A549 (cell line): Measurements from ENCODE around the gene TRIM29. TPM values are rescaled to one million over a fixed set of nuclear protein-coding genes. Genes with fewer than 3 reads are reported as not detected.

ENCODE experiments used
- ATAC-seq, 2 experiments: fragments of 200-7000 bp in 1 of 2; fragments of >200 bp in 1 of 2; cut with Nextera tagmentation in 1 of 2; cut with Tn5 transposase in 1 of 2; 3 replicates each; pipeline versions ENCODE4 v1.8.0 to v1.9.1; 2018 to 2020; ENCODE audit warnings: mild to moderate bottlenecking in 1 of 2, moderate library complexity in 1 of 2
- CTCF ChIA-PET: fragments of 300-600 bp; sonication (Branson Sonifier 250); formaldehyde crosslinking; extraction: SDS; loops from one replicate; lab custom pipeline; 2021; ENCODE audit warnings: antibody characterized with exemption, inconsistent platforms; lab: Yijun Ruan, JAX
- POLR2A ChIA-PET: fragments of 350-600 bp; formaldehyde crosslinking; extraction: SDS; loops from one replicate; lab custom pipeline; 2021; ENCODE audit warnings: antibody characterized with exemption, inconsistent platforms; lab: Yijun Ruan, JAX
- DNase-seq, 2 experiments: peaks; one replicate each; pipeline versions ENCODE4 v3.0.0 to v3.0.0-alpha.2; 2011 to 2016; ENCODE audit warnings: low read depth in 1 of 2, low spot score in 1 of 2
- FAIRE-seq: peaks from 2 replicates; lab custom pipeline; 2011; peaks lifted over from hg19 to GRCh38; lab: Jason Lieb, UNC
- H3K27ac ChIP-seq, 2 experiments: fragments of >200 bp; sonication (Bioruptor Twin); formaldehyde crosslinking; 3 replicates each; pipeline ENCODE4 v1.5.1; 2016 to 2017
- H3K4me1 ChIP-seq: fragments of >200 bp; sonication (Bioruptor Twin); formaldehyde crosslinking; 3 replicates; pipeline ENCODE4 v1.6.1; 2016
- H3K4me2 ChIP-seq: fragments of >200 bp; sonication (Bioruptor Twin); formaldehyde crosslinking; 3 replicates; pipeline ENCODE4 v1.6.1; 2016
- H3K4me3 ChIP-seq: fragments of >200 bp; sonication (Bioruptor Twin); formaldehyde crosslinking; 3 replicates; pipeline ENCODE4 v1.5.1; 2016
- H3K9me3 ChIP-seq: fragments of >200 bp; sonication (Bioruptor Twin); formaldehyde crosslinking; 3 replicates; pipeline ENCODE4 v1.6.1; 2016
- CBX2 ChIP-seq: fragments of 200-600 bp; sonication (generic); IDR thresholded peaks from 2 replicates; pipeline ENCODE4 v1.6.1; 2016; ENCODE audit warnings: low read depth, mild to moderate bottlenecking, borderline replicate concordance
- CBX8 ChIP-seq: fragments of 200-600 bp; sonication (generic); IDR thresholded peaks from 2 replicates; pipeline ENCODE4 v1.6.1; 2016
- CHD4 ChIP-seq: fragments of 200-600 bp; sonication (generic); IDR thresholded peaks from 2 replicates; pipeline ENCODE4 v1.6.1; 2016; ENCODE audit warnings: antibody characterized with exemption, mild to moderate bottlenecking, borderline replicate concordance
- EHMT2 ChIP-seq: fragments of 200-600 bp; sonication (generic); IDR thresholded peaks from 2 replicates; pipeline ENCODE4 v1.6.1; 2016; ENCODE audit warnings: antibody characterized with exemption, low read depth, mild to moderate bottlenecking, moderate library complexity
- EP300 ChIP-seq, 2 experiments: fragments of >200 bp; sonication (Bioruptor Twin); formaldehyde crosslinking; IDR thresholded peaks; 2 replicates in 1 of 2; 3 replicates in 1 of 2; pipeline ENCODE4 v1.6.1; 2016 to 2017
- ESRRA ChIP-seq: fragments of 150-350 bp; IDR thresholded peaks from 2 replicates; pipeline ENCODE4 v1.6.1; 2014; ENCODE audit warnings: mild to moderate bottlenecking, low read length, borderline replicate concordance
- FOSB ChIP-seq: fragments of 250-450 bp; sonication (Bioruptor Pico); IDR thresholded peaks from 2 replicates; pipeline ENCODE4 v1.5.0; 2020; ENCODE audit warnings: mild to moderate bottlenecking, moderate library complexity
- FOSL2 ChIP-seq, 2 experiments: fragments of 450-650 bp in 1 of 2; fragments of >200 bp in 1 of 2; sonication (Bioruptor Twin) in 1 of 2; formaldehyde crosslinking; IDR thresholded peaks; 2 replicates each; pipeline versions ENCODE4 v1.5.0 to v1.6.1; 2016 to 2020; ENCODE audit warnings: mild to moderate bottlenecking in 1 of 2, moderate library complexity in 1 of 2
- FOXS1 ChIP-seq: fragments of 250-450 bp; sonication (Bioruptor Pico); IDR thresholded peaks from 2 replicates; pipeline ENCODE4 v1.5.0; 2020; ENCODE audit warnings: mild to moderate bottlenecking, moderate library complexity
- HDAC2 ChIP-seq: fragments of 200-600 bp; sonication (generic); IDR thresholded peaks from 2 replicates; pipeline ENCODE4 v1.6.1; 2016
- HEYL ChIP-seq: fragments of 250-450 bp; sonication (Bioruptor Pico); IDR thresholded peaks from 2 replicates; pipeline ENCODE4 v1.8.0; 2021; ENCODE audit warnings: mild to moderate bottlenecking, moderate library complexity
- HMGXB4 ChIP-seq: fragments of 250-450 bp; sonication (Bioruptor Pico); IDR thresholded peaks from 2 replicates; pipeline ENCODE4 v1.5.0; 2021; ENCODE audit warnings: mild to moderate bottlenecking, moderate library complexity, borderline replicate concordance
- HOXA7 ChIP-seq: fragments of 250-450 bp; sonication (Bioruptor Pico); IDR thresholded peaks from 2 replicates; pipeline ENCODE4 v1.5.0; 2020; ENCODE audit warnings: mild to moderate bottlenecking, moderate library complexity
- HOXB13 ChIP-seq: fragments of 250-450 bp; sonication (Bioruptor Pico); IDR thresholded peaks from 2 replicates; pipeline ENCODE4 v1.5.0; 2020; ENCODE audit warnings: low read depth, mild to moderate bottlenecking, moderate library complexity
- JUN ChIP-seq, 2 experiments: fragments of >200 bp; sonication (Bioruptor Twin); formaldehyde crosslinking; IDR thresholded peaks; 2 replicates in 1 of 2; 3 replicates in 1 of 2; pipeline ENCODE4 v1.6.1; 2016 to 2017
- JUNB ChIP-seq: fragments of >200 bp; sonication (Bioruptor Twin); formaldehyde crosslinking; IDR thresholded peaks from 2 replicates; pipeline ENCODE4 v1.6.1; 2016
- KDM1A ChIP-seq: fragments of 200-600 bp; sonication (generic); IDR thresholded peaks from 2 replicates; pipeline ENCODE4 v1.6.1; 2016; ENCODE audit warnings: low read depth, mild to moderate bottlenecking
- MAZ ChIP-seq: fragments of 150-350 bp; IDR thresholded peaks from 2 replicates; pipeline ENCODE4 v1.6.1; 2014; ENCODE audit warnings: antibody characterized with exemption, low read depth, low read length, borderline replicate concordance
- POLR2A ChIP-seq: IDR thresholded peaks from 2 replicates; pipeline ENCODE4 v1.6.1; 2012; ENCODE audit warnings: mild to moderate bottlenecking, low read length
- POLR2AphosphoS2 ChIP-seq: conservative IDR thresholded peaks from 2 replicates; pipeline ENCODE4 v1.6.1; 2012; ENCODE audit warnings: low read length, improper control_type of control experiment, inconsistent platforms
- RCOR1 ChIP-seq: fragments of 150-350 bp; IDR thresholded peaks from 2 replicates; pipeline ENCODE4 v1.6.1; 2014; ENCODE audit warnings: antibody characterized with exemption, low read length, low read depth
- RFX5 ChIP-seq: fragments of 450-650 bp; IDR thresholded peaks from 2 replicates; pipeline ENCODE4 v1.7.1; 2014; ENCODE audit warnings: antibody characterized with exemption, mild to moderate bottlenecking, moderate library complexity
- RNF2 ChIP-seq: fragments of 200-600 bp; sonication (generic); IDR thresholded peaks from 2 replicates; pipeline ENCODE4 v1.6.1; 2016; ENCODE audit warnings: low read depth, mild to moderate bottlenecking, antibody characterized with exemption, moderate library complexity, borderline replicate concordance
- SREBF2 ChIP-seq: fragments of 450-650 bp; IDR thresholded peaks from 2 replicates; pipeline ENCODE4 v1.6.1; 2014; ENCODE audit warnings: mild to moderate bottlenecking, moderate library complexity
- TP53 ChIP-seq: fragments of 250-450 bp; sonication (Bioruptor Pico); IDR thresholded peaks from 2 replicates; pipeline ENCODE4 v1.5.0; 2021; ENCODE audit warnings: mild to moderate bottlenecking, moderate library complexity
- ZC3H11A ChIP-seq: fragments of 450-650 bp; IDR thresholded peaks from 2 replicates; pipeline ENCODE4 v1.6.1; 2014; ENCODE audit warnings: antibody characterized with exemption, mild to moderate bottlenecking
- ZNF302 ChIP-seq: fragments of 250-450 bp; sonication (Bioruptor Pico); IDR thresholded peaks from 2 replicates; pipeline ENCODE4 v1.9.0; 2021; ENCODE audit warnings: inconsistent platforms, mild to moderate bottlenecking, moderate library complexity
- ZSCAN20 ChIP-seq: fragments of 250-450 bp; sonication (Bioruptor Pico); IDR thresholded peaks from 2 replicates; pipeline ENCODE4 v1.8.0; 2022; ENCODE audit warnings: mild to moderate bottlenecking, moderate library complexity
- WGBS: methylation state at CpG from one replicate; pipeline ENCODE4 v1.1.6; 2017; ENCODE audit errors: missing lambda C conversion rate; 5-methylcytosine and 5-hydroxymethylcytosine counted together
- polyA plus RNA-seq, 4 experiments: library from polyadenylated mRNA; depleted of rRNA in 3 of 4; stranded (reverse); fragments of >200 nt; fragmentation: RNase III in 1 of 4; extraction: RNeasy Plus Mini Kit Qiagen cat#74134 plus additional on column Dnase treatment in 1 of 4; gene quantifications; 2 replicates in 3 of 4; 3 replicates in 1 of 4; pipeline ENCODE4 v1.2.3, GENCODE V29; 2011 to 2017
- TF ChIP-seq, protein P1 (sequence below): fragments of 450-650 bp; IDR thresholded peaks from 2 replicates; pipeline ENCODE4 v1.6.1; 2014; ENCODE audit warnings: antibody characterized with exemption

Gene TRIM29
- polyA plus RNA-seq, 2 of the 4 experiments (the other 2 are of a cell fraction), result 2.7 to 3.6 TPM

- ChIA-PET POLR2A (no interaction called here), CTCF (no interaction called here)
- Histone ChIP-seq H3K9me3 (peaks cover 13% of the 10 kb centered on the region; the same call in 2 of the 3 replicates), H3K4me1 (no peaks in the 10 kb centered on the region)
- TF ChIP-seq TP53, result no peak
- TF ChIP-seq ZNF302 (CRISPR knock-in tag), result no peak
- TF ChIP-seq POLR2AphosphoS2, result no peak
- TF ChIP-seq EP300 (IDR thresholded peaks at IDR 0.05), result no peak
- no peak for TF ChIP-seq JUNB
- TF ChIP-seq ZSCAN20 (CRISPR knock-in tag), result no peak
- TF ChIP-seq RCOR1, result no peak
- no peak for TF ChIP-seq POLR2A
- TF ChIP-seq SREBF2, result no peak
- TF ChIP-seq, protein P1, sequence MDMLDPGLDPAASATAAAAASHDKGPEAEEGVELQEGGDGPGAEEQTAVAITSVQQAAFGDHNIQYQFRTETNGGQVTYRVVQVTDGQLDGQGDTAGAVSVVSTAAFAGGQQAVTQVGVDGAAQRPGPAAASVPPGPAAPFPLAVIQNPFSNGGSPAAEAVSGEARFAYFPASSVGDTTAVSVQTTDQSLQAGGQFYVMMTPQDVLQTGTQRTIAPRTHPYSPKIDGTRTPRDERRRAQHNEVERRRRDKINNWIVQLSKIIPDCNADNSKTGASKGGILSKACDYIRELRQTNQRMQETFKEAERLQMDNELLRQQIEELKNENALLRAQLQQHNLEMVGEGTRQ, result no peak
- TF ChIP-seq FOSL2 (IDR thresholded peaks at IDR 0.05), result no peak
- no peak for TF ChIP-seq FOSL2 (CRISPR knock-in tag; IDR thresholded peaks at IDR 0.05)
- no peak for TF ChIP-seq HDAC2
- no peak for TF ChIP-seq FOSB
- TF ChIP-seq CBX8, result no peak
- TF ChIP-seq RFX5, result no peak
- TF ChIP-seq HOXA7 (CRISPR knock-in tag), result no peak
- no peak for TF ChIP-seq MAZ
- no peak for TF ChIP-seq HOXB13 (CRISPR knock-in tag)
- TF ChIP-seq, all 56 proteins: peak for 0
- Histone ChIP-seq H3K27ac (no peak overlapping the region), H3K4me3 (no peak overlapping the region), H3K4me2 (no peak overlapping the region)
- FAIRE-seq (no peak), DNase-seq (no peak), ATAC-seq (no peak)
- 4% methylated on average over 5 of the region's 5 CpGs for WGBS
Measured at GRCh38 chr11:120078397-120078796, 59.5 kb downstream of the TRIM29 start.

DNA sequence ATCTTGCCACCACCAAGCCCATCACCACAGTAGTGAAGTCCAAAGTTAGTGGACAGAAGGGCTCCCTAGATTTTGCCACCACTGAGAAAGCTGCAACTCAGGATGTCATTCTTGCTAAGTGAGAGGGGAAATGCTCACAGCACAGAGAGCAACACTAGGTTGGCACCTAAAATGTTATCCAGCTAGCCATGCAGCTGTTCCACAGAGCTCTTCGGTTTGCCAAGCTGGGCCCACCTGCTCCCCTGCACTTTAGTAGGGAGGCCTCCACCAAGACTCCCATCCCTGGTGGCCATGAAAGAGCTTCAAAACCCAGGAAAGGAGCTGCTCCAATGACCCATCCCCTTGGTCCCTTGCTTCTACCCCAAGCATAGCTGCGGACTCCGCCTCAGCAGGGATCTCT lies 63.8 kb downstream of the TRIM29 start:
- ChIA-PET POLR2A (no interaction called here), CTCF (no interaction called here)
- FAIRE-seq, result no peak
- ATAC-seq, result no peak
- DNase-seq, result no peak
- 100% methylated on average over 1 of the region's 3 CpGs for WGBS
- Histone ChIP-seq H3K9me3 (no peaks in the 10 kb centered on the region), H3K27ac (no peak overlapping the region), H3K4me3 (no peak overlapping the region), H3K4me2 (no peak overlapping the region)
- no peak for TF ChIP-seq ESRRA
- no peak for TF ChIP-seq FOSB
- no peak for TF ChIP-seq FOSL2 (IDR thresholded peaks at IDR 0.05)
- no peak for TF ChIP-seq FOSL2 (CRISPR knock-in tag; IDR thresholded peaks at IDR 0.05)
- no peak for TF ChIP-seq HMGXB4 (CRISPR knock-in tag)
- no peak for TF ChIP-seq JUN (IDR thresholded peaks at IDR 0.05)
- TF ChIP-seq, all 56 proteins: peak for 0
- H3K4me1 ChIP-seq, result no peaks in the 10 kb centered on the region

- H3K9me3 ChIP-seq, result no peaks in the 10 kb centered on the region
- ChIA-PET CTCF (no interaction called here), POLR2A (no interaction called here)
- H3K4me1 ChIP-seq, result no peaks in the 10 kb centered on the region
- H3K4me2 ChIP-seq, result no peak overlapping the region
- WGBS, result 44% methylated on average over 16 of the region's 16 CpGs
- no peak for FAIRE-seq
- ATAC-seq, result no peak
- no peak for DNase-seq
- H3K27ac ChIP-seq, result no peak overlapping the region
- H3K4me3 ChIP-seq, result no peak overlapping the region
- no peak for TF ChIP-seq ZSCAN20 (CRISPR knock-in tag)
- TF ChIP-seq ZC3H11A, result no peak
- no peak for TF ChIP-seq EHMT2
- TF ChIP-seq RNF2, result no peak
- TF ChIP-seq FOXS1 (CRISPR knock-in tag), result no peak
- TF ChIP-seq CHD4, result no peak
- no peak for TF ChIP-seq CBX2
- TF ChIP-seq HDAC2, result no peak
- TF ChIP-seq KDM1A, result no peak
- TF ChIP-seq RCOR1, result no peak
- TF ChIP-seq HOXA7 (CRISPR knock-in tag), result no peak
- TF ChIP-seq HEYL (CRISPR knock-in tag), result no peak
- TF ChIP-seq, all 56 proteins: peak for 0
Measured at GRCh38 chr11:120073196-120073595, 64.7 kb downstream of the TRIM29 start.
